SKM-1 (cell line): ENCODE data around the gene PCCB.
"Not testable (repeated sequence)": the region's sequence is repeated elsewhere in the genome, so short reads cannot be mapped to it uniquely, and the experiment has no call there.

Source experiments
- DNase-seq: peaks from one replicate; lab custom pipeline; 2025; ENCODE audit not compliant: unreplicated experiment; lab: John Stamatoyannopoulos, UW

PCCB gene

GRCh38 chr3:136311968-136312367, 61.8 kb downstream of the PCCB start:
- DNase-seq, result no peak

- DNase-seq, result no peak
Measured at GRCh38 chr3:136326316-136326715, 76.2 kb downstream of the PCCB start.

- DNase-seq, result no peak
Measured at GRCh38 chr3:136327671-136328070, 77.5 kb downstream of the PCCB start.

- no peak for DNase-seq
Measured at GRCh38 chr3:136329593-136329992, 79.5 kb downstream of the PCCB start.

- no peak for DNase-seq
Measured at GRCh38 chr3:136330900-136331299, 80.8 kb downstream of the PCCB start.

- no peak for DNase-seq
Measured at GRCh38 chr3:136332302-136332701, 82.2 kb downstream of the PCCB start.

GRCh38 chr3:136332776-136333175, 82.6 kb downstream of the PCCB start:
- no peak for DNase-seq

GRCh38 chr3:136334209-136334608, 84.1 kb downstream of the PCCB start:
- no peak for DNase-seq

- DNase-seq, result not testable (repeated sequence)
Measured at GRCh38 chr3:136334726-136335125, 84.6 kb downstream of the PCCB start.

GRCh38 chr3:136336329-136337100, 86.4 kb downstream of the PCCB start:
- no peak for DNase-seq

- no peak for DNase-seq
Measured at GRCh38 chr3:136343446-136343845, 93.3 kb downstream of the PCCB start.

- no peak for DNase-seq
Measured at GRCh38 chr3:136343873-136344555, 93.9 kb downstream of the PCCB start.

- DNase-seq, result no peak
Measured at GRCh38 chr3:136346486-136346885, 96.3 kb downstream of the PCCB start.

GRCh38 chr3:136350132-136350531, 100.0 kb downstream of the PCCB start:
- no peak for DNase-seq

- DNase-seq, result no peak
Measured at GRCh38 chr3:136350557-136350956, 100.4 kb downstream of the PCCB start.

GRCh38 chr3:136351351-136351750, 101.2 kb downstream of the PCCB start:
- DNase-seq, result no peak

- no peak for DNase-seq
Measured at GRCh38 chr3:136351905-136352304, 101.8 kb downstream of the PCCB start.

- no peak for DNase-seq
Measured at GRCh38 chr3:136353461-136353860, 103.3 kb downstream of the PCCB start.

GRCh38 chr3:136366289-136366688, 116.1 kb downstream of the PCCB start:
- no peak for DNase-seq

- DNase-seq, result not testable (repeated sequence)
Measured at GRCh38 chr3:136375800-136376199, 125.7 kb downstream of the PCCB start.

- DNase-seq, result no peak
Measured at GRCh38 chr3:136377508-136377907, 127.4 kb downstream of the PCCB start.

- no peak for DNase-seq
Measured at GRCh38 chr3:136378011-136378410, 127.9 kb downstream of the PCCB start.
